Activated T-cell treated with anti-CD3 and anti-CD28 coated beads for 24 hours (primary cell): ENCODE data around the gene CCDC177.
"Not testable (repeated sequence)": the region's sequence is repeated elsewhere in the genome, so short reads cannot be mapped to it uniquely, and the experiment has no call there.

ENCODE experiments used
- DNase-seq: peaks from one replicate; pipeline ENCODE4 v3.0.0-alpha.2; 2020; ENCODE audit warnings: low read depth

The CCDC177 gene

DNA sequence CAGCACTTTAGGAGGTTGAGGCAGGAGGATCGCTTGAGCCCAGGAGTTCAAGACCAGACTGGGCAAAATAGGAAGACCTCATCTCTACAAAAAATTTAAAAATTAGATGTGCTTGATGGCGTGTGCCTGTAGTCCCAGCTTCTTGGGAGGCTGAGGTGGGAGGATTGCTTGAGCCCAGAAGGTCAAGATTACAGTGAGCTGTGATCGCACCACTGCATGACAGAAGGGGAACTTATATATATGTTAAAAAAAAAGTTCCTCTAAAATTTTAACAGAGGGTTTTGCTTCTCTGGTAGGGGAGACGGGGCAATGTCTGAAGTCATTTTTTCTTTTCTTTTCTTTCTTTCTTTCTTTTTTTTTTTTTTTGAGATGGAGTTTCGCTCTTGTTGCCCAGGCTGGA, 24.8 kb upstream of the CCDC177 start:
- not testable (repeated sequence) for DNase-seq

DNA sequence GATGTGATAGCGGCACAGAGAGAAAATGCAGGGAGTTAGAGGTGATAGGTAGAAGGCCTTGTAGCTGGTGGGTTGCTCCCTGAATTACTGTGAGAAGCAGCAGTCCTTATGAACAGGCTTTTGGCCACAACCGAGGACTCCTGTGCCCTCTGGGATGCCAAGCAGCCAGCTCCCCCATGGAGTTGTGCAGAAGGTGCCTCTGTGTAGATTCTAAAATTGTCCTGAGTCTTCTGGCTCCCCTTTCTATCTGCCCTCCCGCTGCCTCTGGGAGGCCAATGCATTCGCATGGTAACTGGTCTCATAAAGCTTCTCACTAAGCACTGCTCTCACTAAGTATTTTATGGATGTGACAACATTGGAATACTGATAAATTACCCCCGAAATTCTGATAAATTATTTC, 20.7 kb upstream of the CCDC177 start:
- DNase-seq: no peak

DNA sequence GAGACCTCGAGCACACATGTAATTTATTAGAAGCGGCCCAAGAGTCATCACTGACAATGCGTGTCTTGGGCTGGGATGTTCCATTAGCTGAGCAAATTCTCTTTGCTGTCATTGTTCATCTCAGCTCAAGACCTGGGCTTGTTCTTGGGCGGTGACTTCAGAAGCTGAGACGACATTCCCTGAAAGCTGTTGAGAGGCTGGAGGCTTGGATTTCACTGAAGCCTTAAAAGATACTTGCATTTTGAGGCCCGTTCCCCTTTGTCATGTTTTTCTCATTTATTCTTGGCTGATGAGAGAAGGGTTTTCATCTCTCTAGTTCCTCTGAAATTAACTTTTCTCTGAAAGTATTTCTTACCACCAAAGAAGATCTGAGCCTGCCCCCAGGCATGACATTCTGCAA, 20.2 kb upstream of the CCDC177 start:
- DNase-seq: no peak

DNA sequence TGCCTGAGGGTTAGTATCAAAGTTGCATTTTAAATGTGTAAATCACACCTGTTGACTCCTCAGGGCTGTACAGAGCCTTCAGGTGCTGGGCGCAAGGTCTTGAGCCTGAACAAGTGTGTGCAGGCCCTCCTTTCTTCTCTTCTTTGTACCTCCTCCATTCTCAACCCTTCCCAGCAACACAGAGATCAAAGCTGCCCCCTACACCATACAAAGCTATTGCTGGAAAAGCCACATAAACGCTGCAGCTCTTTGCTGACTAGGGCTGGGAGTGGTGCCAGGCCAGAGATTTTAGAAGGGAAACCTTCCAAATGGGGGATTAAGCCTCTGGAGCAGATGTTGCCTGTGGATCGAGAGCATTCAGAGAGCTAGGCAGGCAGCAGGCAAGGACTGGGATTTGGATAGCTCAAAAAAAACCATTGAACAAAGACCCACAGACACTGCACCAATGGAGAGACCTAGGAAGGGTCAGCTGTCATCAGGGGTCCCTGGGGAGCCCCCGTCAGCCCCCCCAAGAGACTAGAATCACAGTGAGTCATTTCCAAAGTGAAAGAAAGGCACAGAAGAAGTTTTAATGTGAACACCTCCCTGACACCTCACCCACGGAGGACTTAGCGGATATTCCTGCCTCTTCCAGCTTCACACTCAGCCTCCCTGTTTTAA, 18.5 kb upstream of the CCDC177 start:
- no peak for DNase-seq

DNA sequence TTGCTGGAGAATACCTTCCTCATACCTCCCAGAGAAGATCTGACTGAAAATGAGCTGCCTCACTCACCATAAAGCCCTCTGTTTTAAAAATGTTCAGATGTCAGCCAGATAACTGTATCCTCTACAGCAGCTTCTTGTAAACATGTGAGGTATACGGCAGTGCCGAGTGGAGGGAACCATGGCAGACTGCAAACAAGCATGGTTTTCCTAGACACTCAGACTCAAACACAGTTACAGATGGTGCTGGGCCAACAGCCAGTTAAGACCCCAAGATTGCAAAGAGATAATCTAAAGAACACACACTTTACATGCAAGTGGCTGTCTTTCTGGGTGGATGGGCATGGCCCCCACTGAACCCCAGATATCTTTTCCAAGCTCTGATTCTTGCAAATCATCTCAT, 16.6 kb upstream of the CCDC177 start:
- no peak for DNase-seq

DNA sequence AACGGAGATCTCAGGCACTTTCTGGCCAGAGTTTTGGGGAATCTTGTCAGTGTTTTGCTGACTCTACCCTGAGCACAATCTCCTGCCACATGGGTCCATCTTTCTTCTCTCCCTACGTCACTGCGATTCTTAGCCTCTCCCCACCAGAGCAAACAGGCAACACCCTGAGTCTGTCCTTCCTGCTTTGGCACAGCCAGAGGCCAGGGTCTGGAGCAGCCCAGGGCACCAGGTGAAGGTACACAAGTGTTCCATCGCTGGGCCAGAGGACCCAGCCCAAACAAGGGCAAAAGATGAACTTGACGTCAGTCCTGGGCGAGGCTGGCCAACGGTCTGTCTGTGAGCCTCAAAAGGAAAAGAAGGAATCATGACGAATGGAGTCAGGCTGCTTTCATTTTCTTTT, 12.7 kb upstream of the CCDC177 start:
- no peak for DNase-seq

DNA sequence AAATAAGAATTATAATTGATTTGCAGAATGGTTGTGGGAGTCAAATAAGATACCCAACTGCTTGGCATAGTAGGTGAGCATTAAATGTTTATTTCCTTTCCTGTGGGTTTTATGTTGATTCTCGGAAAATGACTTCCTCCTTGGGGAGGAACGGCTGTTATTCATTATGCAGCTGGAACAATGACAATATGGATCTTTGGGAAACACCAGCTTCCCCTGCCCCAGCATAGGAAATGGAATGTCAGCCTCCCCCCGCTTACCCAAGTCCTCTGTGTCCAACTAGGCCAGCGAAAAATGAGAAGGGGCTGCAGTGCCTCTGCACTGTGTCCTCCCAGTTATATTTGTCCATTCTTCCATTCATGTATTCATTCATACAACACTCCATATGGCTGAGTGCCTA, 11.7 kb upstream of the CCDC177 start:
- no peak for DNase-seq

DNA sequence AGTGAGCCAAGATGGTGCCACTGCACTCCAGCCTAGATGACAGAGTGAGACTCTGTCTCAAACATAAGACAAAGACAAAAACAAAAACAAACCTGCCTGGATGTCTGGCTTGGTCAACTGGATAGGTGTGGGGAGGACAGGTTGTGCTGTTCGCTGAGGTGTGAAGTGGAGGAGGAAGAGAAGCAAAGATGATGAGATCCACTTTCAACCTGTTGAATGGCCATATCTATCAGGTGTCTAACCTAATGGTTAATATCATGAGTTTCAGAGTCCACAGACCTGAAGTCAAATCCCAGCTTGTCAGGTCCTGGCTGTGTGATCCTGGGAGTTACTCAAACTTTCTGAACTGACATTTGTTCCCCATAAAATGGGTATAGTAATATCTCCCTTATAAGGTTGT, 9.7 kb upstream of the CCDC177 start:
- no peak for DNase-seq

DNA sequence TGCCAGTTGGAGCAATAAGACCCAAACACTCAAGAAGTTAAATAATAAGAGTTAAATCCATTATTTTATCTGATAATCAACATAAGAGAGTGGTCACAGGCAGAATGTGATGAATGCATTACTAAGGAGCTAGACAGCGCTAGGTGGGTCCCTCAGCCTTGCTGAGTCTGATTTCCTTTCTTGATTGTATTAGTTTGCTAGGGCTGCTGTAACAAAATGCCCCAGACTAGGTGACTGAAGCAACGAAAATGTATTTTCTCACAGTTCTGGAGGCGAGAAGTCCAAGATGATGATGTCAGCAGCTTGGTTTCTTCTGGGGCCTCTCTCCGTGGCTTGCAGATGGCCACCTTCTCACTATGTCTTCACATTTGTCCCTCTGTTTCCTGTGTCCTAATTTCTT, 8.2 kb upstream of the CCDC177 start:
- DNase-seq: no peak

DNA sequence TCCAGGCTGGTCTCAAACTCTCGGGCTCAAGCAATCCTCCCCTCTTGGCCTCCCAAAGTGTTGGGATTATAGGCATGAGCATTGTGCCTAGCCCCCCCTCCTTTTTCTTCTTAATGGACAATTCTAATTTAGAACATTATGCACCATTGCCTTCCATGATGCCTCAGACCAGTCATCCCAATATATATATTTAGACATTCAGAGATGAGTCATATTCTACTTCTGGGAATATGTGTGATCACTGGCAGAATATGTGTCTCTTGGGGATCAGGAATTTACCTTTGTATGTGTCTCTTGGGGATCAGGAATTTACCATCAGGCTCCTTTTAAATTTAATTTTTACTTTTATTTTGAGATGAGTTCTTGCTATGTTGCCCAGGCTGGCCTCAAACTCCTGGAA, 7.5 kb upstream of the CCDC177 start:
- DNase-seq: no peak

DNA sequence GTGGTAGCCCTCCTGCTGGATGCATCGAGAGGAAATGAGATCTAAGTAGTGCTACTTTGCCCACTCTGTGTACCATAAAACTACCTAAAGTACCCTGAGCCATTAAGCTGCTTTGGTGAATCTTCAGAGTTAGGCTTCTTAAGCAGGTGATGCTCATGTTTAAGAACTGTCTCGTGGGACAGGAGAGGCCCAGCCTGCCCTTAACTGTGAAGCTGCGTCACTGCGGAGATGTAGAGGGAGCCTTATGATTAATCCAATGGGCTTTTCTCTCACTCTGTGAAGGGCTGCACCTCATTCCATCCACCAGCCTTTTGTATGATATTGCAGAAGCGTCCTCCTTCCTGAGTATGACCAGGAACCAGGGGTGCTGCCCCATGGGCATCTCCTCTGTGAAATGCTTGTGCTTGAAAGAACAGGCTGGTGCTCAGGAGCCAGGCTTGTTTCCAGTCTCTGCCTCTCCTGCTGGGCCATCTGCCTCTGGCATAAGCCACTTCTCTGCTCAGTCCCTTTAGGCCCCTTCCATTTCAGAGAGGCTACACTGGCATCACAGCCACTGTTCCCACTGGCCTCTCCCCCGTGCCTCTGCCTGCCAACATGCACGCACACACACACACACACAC, 6.8 kb upstream of the CCDC177 start:
- DNase-seq: no peak

DNA sequence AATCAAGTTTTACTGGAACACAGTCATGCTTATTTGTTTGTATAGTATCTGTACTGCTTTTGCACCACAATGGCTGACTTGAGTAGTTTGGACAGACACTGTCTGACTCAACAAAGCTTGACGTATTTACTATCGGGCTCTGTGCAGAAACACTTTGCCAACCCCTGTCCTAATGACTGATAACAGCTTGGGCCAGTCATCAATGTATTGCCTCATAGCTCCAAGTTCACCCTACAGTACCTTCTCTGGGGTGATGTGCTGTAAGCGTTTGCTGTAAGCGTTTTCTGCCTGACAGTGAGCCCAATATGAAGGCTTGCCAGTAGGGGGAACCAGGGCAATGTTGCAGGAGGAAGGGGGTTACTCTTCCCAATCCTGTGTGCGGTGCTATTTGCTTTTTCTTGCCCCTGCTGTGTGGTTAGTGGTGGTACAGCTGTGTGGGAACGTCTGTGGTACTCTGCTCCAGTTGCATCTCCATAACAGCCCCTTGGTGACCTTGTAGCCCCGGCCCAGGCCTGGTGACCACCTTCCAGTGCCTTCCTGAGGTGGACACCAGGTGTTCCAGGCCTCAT, 5.4 kb upstream of the CCDC177 start:
- no peak for DNase-seq

DNA sequence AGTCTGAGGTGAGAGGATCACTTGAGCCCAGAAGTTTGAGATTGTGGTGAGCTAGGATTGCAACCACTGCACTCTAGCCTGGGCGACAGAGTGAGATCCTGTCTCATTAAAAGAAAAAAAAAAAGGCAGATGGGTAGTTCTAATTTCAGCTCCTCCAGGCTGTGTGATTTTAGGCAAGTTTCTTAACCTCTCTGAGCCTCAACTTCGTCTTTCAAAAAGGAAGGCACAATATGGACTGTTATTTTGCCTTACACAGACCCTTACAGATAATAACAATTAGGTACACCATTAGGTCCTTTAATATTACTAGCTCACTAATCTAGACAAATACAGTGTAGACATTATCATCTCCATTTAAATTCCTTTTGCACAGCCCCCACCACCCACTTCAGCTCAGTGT, 4.8 kb upstream of the CCDC177 start:
- DNase-seq: no peak

DNA sequence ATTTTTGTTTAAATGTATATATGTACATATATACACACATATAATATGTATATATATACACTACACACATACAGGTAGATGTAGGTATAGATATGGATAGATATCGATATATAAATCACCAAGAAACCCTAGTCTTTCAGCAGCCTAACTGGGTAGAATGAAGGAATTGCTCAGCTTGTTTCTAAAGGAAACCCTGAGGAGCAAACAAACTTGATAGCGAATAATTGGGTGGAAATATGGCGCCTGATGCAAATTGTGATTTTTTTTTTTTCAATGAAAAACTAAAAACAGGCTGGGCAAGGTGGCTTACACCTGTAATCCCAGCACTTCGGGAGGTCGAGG, 254 bp upstream of the CCDC177 start:
- no peak for DNase-seq

DNA sequence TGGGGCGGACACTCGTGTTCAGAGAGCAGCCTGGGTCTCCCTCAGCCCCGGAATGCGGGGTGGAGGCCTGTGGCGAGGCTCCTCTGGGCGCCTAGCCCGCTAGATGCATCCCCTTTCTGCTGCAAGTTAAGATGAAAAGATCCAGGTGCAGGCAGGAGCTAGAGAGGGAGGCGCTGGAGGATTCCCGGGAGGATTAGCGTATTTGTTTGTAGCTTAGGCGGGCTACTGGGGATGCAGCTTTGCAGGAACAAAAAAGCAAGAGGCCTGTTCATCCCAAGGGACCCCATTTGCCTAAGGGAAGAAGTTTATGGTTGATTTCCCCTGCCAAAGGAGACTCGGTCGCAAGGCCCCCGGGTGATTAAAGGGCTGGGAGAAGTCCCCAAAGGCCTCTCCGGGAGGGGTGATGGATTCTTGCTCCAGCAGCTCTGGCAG, 824 bp downstream of the CCDC177 start:
- DNase-seq: no peak

DNA sequence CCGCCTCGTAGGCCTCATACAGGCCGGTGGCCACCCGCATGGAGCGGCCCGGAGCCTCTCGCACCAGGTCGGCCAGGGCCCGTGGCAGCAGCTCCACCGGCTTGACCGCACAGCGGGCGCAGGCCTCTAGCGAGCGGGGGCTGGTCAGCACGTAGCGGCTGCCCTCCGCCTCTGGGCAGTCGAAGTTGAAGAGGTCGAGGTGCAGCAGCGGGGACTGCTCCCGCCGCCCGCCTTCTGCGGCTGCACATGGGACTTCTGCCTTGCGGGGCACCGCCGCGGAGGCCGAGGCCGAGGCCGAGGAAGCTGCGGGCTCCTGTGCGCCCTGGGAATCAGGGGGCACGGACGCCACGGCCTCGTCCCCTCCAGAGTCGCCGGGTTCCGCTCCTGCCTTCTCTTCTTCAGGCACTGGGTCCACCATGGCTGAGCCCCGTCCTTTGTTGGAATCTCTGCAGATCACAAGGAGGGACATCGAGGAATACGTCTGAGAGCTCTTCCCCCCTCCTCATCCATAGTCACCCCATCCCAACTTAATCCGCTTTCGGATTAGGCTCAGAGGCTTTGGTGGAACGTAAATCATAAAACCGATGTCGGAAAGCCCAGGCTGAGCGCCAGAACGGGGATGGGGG, 1.4 kb downstream of the CCDC177 start:
- no peak for DNase-seq

DNA sequence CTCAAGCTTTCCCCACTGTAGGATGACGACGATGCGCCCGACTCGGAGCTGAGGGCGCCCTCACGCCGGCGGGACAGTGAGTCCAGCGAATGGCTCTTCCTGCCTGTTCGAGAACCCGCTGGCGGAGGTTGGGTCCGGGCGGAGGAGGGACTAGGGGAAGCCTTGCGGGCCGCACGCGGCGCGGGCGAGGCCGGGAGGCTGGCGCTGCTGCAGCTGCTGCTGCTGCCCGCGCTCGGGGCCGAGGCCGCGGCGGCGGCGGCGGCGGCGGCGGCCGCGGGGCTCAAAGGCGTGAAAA, 1.9 kb downstream of the CCDC177 start:
- no peak for DNase-seq

DNA sequence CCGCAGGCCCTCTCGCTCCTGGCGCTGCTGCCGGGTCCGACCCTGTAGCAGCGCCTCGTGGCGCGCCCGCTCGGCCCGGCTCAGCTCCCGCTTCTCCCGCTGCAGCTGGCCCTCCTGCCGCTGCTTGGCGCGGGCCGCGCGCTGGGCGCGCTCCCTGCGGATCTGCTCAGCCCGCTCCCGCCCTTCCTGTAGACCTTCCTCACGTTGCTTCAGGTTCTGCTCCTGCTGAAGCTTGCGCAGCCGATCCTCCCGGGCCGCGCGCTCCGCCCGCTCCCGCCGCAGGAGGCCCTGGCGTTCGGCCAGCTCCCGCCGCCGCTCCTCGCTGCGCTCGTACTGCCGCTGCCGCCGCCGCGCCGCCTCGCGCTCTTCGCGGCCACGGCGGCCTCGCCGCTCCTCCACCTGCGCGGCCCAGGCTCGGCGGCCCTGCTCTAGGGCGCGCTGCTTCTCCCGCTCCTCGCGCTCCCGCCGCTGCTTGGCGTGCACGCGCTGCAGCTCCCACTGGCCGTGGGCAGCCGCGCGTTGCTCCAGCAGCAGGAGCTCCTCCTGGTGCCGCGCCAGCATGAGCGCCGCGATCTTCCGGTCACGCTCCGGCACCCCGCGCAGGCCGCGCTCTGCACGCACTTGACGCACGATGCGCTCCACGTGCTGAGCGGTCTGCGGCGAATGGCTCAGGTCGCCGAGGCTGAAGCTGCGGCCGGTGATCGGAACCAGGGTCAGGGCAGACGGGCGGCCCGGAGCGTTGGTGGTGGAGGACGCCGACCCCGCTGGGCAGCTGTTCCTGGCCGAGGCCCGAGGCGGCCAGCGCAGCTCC, 2.4 kb downstream of the CCDC177 start:
- DNase-seq: no peak

DNA sequence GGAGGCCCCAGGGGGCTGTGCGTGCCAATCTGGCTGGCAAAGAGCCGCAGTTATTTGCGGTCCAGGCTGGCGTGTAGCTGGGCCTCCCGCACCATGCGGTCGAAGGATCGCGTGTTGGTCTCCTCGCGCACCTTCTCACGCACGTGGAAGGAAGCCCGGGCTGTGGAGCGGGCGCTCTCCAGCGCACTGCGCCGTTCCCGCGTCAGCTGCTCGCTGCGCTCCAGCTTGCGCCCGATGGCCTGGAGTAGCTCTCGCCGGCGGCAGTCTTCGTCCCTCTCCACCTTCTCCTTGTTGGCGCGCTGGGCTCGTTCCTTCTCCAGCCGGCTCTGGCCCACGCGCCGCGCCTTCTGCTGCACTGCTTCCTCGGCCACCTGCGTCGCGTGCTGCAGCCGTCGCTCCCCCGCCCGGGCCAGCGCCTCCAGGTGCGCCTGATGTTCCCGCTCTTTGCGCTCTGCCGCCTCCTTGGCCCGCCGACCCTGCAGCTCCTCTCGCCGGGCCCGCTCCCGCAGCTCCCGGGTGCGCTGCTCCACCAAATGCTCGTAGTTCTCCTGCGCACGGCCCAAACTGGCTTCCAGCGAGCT, 3.1 kb downstream of the CCDC177 start:
- DNase-seq: no peak

DNA sequence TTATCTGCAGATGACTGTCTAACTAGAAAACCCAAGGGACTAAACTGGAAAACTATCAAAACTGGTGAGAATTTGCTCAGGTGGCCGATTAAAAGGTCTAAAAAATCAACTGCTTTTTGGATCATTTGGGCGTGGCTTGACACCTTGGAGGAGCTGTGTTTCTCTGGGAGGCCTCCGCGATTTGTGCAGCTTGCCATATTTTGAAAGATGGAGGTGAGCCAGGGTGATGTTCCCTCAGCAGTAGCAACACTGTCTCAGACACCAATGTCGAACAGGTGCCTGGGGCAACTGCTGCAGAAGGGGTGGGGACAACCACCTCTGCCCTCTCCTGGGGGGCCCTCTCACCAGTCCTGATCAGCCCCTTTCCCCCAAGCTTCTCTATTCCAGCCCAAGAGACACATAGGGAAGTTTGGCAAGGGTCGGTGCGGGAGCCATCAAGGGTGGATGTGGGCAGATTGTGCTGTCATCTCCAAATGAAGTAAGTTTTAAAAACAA, 3.8 kb downstream of the CCDC177 start:
- DNase-seq: no peak

DNA sequence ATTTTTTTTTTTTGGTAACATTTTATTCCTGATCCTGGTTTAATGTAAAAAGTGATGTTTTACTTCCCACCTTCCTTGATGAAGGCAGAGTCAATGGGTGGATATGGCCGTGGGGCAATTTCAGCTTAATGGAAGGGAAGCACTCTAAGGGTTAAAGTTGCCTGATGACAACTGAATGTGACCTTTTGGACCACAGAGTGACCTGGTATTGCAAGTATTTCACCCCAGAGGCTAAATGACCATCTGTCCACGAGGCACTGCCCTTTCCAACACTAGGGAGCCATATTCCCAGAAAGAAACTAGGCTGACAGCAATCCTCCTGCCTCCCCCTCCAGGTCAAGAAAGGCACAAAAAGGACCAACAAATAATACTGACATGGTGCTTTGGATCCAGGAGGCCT, 4.8 kb downstream of the CCDC177 start:
- DNase-seq: no peak

DNA sequence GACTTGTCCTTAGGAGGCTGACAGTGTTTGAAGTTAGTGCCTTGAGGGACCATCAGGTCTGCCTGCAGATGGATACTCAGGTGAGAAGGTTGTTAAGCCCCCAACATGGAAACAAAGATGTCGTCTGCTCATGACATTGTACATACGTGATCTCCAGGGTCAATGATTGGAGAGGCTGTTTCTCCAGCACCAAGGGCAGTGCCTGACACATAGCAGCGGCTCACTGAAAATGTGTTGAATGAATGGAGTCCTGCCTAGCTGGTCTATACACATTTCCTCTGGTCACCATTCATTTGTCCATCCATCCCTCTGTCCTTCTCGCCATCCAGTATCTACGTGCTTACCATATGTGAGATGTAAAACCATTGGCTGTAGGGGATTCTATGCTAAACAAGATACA, 7.1 kb downstream of the CCDC177 start:
- DNase-seq: no peak
